Activated CD4-positive, alpha-beta T cell treated with anti-CD3 and anti-CD28 coated beads, Interleukin-2, Interleukin-4, amounts not matched to agents 100 ng/mL and 50 ng/mL, durations not matched to agents 16 hours and 8 hours (primary cell): ENCODE results near the gene TTC31.

ENCODE experiments used
- DNase-seq: peaks from one replicate; pipeline ENCODE4 v3.0.0-alpha.2; 2020; ENCODE audit warnings: low spot score

The TTC31 gene

DNA sequence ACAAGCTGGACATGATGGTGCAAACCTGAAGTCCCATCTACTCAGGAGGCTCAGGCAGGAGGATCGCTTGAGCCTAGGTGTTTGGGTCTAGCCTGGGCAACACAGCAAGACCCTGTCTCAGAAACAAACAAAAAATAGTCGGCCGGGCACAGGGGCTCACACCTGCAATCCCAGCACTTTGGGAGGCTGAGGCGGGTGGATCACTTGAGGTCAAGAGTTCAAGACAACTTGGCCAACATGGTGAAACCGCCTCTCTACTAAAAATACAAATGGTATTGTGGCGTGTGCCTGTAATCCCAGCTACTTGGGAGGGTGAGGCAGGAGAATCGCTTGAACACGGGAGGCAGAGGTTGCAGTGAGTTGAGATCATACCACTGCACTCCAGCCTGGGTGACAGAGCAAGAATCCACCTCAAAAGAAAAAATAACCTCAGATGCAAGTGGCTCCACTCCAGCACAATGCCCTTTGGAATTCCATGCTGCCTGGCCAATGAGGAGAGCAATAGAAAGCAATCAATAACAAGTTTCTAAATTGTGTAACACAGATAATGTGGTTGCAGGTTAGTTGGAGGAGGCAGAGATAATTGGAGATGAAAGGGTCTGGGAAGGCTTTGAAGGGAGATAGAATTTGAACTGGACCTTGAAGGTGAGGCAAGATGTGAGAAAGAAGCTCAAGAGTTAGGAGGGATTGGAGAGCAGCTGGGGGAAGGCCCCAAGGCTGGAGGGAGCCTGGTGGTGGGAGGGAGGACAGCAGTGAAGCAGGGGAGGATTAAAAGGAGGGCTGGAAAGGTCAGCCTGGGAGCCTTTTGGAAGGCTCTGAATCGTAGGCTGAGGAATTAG is 6.0 kb downstream of the TTC31 start:
- DNase-seq: no peak

DNA sequence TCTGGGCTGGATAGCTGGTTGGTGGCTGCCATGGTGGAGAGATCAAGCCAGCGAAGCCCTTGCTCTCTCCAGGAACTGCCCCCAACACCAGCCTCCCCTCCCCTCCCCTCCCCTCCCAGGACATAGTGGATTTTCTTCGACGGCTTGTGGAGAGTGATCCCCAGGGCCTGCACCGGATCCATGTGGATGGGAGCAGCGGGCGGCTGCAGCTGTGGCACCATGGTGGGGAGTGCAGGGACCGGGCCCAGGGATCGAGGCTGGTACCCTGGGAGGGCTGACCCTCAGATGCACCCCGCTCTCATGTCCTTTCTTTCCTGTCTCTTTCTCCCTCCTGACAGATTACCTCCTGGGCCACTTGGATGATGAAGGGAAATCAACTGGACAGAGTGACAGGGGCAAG is 7.0 kb downstream of the TTC31 start:
- no peak for DNase-seq

DNA sequence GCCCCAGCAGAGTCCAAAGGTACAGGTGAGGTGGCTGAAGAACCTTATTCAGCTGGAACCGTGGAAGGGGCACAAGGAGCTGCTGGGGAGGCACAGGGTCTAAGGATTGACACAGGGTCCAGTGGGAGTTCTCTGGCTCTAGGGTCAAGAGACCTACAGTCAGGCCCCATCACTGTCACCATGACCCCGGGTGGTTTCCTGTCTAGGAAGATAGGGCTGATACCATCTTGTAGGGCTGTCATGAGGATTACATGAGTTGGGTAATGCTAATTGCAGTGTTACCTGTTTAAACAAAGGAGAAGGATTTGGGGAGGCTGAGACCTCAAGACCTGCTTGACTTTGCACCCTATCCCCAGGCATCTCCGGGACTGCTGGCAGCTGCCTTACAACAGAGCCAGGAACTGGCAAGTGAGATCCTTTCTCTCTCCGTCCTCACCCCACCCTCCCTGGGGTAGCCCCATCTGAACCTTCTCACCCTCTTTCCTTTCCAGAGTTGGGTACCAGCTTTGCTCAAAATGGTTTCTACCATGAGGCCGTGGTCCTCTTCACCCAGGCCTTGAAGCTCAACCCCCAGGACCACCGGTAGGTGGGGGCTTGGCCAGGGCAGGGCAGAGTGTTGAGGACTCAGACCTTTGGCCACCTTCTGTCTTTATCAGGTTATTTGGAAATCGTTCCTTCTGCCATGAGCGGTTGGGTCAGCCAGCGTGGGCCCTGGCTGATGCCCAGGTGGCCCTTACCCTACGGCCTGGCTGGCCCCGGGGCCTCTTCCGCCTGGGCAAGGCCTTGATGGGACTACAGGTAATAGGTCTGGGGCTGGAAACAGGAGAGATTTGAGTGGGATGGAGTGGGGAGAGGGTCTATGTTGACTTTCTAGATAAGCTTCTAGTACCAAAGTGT is 9.0 kb downstream of the TTC31 start:
- DNase-seq: no peak

DNA sequence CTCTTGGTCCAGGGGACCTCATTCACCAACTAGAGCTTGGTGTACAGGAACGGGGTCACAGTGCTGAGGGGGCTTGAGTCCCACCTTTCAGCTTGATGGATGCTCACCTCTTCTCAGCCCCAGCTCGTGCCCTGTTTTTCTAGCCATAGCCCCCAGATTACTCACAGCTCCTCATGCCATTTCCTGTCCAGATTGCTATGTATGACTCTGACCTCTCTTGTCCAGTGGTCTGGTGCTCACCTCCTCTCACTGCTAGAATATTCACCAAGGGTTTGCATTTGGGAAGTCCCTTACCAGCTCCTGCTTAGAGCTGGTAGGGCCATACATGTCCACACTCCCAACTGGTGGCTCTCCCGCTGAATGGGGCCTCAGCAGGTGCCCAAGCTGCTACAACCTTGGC is 10.7 kb downstream of the TTC31 start:
- DNase-seq: no peak

DNA sequence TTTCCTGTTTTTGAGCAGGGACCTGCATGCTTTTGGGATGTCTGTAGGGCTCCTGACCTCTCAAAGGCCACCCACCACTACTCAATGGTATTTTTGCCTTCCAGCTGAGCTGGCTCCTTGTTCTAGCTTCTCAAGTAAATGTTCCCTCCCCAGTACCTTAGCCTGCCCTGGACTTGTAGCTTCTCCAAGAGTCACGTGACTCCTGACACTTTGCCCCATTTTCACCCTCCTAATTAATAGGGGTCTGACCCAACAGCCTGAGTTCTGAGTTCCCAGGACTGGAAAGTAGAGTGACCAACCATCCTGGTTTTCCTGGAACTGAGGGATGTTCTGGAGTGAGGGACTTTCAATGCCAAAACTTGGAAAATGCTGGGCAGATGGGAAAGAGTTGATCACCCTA is 12.6 kb downstream of the TTC31 start:
- DNase-seq: no peak

DNA sequence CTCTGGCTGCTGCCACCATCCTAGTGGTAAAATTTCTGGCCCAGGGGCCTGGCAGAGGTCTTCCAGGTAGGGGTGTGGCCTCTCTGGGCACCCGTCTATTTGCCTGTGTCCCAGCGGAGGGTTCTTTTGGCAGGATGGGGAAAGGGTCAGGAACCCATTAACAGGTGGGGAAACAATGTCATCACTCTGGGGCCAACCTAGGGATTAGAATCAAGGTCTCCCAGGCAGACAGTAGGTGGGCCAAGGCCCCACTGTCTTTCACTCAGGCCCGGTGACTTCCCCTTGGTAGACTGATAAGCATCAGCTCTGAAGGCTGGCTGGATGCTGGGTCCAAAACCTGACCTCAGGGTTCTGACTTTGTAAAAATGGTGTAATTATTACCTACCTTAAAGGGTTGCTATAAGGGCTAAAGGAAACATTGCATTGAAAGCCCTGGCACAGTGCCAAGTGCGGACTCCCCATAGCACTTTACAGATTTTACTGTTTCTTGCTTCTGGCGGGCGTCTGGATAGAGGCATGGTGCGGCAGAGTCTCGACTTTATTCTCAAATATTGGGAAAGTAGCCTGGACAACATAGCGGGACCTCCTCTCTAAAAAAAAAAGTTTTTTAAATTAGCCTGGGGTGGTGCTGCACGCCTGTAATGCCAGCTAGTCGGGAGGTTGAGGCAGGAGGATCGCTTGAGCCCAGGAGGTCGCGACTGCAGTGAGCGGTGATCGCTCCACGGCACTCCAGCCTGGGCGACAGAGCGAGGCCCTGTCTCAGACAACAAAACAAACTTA is 14.3 kb downstream of the TTC31 start:
- no peak for DNase-seq

DNA sequence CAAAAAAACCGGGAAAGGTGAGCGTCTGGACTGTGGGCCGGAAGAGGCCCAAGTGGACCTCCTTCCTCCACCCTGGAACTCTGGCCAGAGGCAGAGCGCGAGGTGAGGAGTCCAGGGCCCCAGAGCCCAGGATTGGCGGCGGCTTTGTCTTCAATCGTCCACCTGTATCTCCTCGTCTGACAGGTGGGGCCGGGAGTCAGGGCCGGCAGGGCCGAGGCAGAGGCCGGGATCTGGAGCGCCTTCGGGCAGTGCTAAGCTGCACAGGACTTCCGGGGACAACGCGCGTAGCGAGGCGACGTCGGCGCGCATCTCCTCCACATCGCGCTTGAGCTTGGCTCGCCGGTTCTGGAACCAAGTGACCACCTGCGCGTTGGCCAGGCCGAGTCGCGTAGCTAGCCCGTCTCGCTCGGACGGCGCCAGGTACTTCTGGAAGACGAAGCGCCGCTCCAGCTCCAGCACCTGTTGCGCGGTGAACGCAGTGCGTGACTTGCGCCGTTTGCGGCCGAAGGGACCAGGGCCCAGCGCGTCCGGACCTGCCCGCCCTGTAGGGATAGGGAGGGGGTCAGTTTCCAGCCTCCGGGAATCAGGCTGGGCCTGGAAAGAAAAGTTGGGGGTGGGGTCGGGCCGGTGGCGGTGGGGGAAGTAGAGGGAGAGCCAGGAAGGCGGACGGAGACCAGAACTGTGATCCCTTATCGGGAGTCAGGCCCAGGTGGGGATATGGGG is 15.1 kb downstream of the TTC31 start:
- no peak for DNase-seq

DNA sequence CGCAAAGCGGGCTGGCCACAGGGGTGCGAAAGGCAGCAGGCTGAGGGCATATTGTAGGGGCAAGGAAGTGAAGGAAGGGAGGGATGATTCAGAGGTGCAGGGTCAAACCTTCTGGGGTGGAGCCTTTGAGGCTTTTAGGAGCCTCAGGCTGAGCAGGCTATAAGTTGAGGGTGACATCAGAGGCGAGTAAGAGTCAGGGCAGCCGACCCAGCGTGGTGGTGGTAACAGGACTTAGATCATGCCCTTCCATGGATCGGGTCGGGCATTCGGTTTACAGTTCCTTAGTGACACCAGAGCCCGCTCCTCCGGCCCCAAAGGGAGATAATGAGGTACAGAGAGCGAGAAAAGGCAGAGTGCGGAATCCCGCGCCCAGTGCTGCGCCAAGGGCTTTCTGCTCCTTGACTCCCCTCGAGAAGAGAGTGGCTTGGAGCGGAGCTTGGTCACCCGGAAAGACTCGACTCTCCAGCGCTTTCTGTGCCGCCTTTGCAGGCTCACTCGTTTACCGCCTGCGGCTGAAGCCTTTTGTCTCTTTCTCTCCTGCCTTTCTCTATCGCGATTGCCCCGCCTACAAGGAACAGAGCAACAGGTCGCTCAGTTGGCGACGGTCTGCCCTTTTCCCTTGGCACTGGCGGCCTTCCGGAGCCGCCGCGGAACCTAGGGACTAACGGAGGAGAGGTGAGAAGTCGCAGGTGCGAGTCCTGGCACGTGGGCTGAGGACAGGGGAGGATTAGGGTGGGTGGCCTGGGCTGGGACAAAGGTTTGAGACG is 15.8 kb downstream of the TTC31 start:
- DNase-seq: peak; percentile 59

DNA sequence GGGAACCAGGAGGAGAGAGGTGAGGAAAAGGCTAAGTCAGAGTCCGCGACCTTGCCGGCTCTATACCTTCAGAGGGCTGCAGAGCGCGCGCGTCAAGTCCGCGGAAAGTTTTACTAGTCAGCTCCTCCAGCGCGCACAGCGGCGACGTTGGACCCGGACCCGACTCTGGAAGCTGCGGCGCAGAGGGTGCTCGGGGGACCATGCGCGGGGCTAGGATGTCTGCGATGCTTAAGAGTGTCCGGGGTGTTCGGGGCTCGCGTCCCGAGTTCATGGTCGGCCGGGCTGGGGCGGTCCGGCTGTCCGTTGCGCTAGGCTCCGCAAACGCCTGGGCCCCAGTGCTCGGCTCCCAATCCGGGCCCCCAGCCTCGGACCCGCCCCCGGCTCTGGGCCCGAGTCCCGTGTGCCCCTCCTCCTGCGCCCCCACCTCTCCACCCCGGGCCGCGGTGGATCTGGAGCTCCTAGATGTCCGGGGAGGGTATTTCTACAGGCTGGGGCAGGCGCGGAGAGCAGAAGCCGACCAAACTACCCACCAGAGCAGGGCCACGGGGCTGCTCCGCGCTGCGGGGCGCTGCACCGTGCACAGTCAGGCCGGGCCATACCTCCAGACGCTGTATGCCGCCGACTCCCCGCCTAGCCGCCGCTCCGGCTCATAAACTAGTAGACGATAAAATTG is 16.5 kb downstream of the TTC31 start, which contains the start of gene LBX2:
Gene LBX2 (minus strand): TSS at position 337 of the 673 bp plus-strand sequence. CDS start 66 bp downstream, at position 271.
- no peak for DNase-seq

DNA sequence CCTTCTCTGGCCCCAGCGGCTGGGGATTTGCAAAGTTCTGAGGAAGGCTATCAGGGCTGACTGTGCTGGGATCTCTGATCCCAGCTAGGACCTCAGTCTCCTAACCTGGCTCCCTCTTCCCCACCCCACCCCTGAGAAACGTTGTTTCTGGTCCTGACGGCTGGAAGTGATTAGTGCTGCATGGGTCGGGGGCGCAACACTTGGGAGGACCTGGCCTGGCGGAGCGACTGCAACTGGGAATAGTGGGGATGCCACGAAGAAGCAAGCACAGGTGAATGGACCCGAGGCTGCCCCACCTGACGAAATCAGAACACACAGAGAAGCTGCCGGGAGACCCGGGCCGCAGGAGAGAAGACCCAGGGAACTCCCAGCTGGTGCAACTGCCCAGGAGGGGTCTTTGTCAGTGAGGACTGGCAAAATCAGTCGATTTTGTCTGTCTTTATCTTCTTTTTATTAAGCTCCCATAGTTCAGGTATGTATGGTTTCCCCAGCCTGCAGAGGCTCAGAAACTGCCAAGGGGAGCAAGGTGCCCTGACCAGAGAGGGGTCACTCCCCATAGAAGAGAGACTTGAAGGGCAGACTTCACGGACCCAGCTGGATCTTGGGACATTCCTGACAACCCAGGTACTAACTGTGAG is 17.2 kb downstream of the TTC31 start:
- DNase-seq: no peak

DNA sequence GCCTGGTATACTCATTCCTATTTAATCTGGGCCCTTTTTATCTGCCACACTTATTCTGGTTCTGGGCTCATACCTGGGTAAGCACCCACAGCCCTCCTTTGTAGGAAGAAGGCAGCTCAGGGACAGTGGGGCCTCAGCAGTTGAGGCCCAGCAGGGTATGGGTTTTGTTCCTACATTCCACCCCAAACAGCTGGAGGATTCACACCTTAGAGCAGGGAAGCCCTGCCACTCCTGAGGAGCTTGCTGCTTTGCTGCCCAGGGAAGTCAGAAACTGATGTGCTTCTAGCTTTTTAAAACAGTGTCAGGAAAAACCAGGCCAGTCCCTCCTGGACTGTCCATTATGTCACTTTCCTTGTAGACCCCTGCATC is 17.7 kb downstream of the TTC31 start:
- no peak for DNase-seq

DNA sequence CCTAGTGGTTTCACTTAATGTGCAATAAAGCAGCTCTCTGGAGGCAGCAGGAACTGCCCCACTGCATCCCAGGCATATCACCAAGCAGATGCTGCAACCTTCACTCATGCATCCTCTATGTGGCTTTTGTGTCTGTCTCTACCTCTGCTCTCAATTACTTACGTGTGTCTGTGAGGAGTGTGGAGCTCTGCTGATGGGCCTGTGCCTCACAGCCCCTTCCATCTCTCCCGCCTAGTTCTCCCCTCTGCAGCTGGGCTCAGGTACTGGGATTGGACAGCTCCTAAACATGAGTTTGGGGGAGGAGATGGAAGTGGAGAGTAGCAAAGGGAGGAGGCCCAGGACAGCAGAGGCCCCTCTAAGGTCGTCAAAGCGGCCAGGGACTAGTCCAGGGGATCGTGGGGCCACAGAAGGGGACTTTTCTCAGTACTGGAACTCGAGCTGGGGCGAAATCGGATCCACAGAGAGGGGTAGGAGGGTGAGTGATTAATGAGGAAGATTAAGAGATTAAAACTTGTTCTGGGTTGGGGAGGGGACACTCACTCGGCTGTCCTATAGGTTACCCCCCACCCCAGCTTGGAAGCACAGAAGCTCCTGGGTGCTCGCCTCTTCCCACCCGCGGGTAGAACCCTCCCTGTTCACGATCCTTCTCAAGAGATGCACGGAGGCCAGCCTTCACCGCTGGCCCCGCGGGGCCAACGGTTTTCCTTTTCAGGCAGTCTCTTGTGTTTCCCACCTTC is 18.6 kb downstream of the TTC31 start:
- DNase-seq: no peak

DNA sequence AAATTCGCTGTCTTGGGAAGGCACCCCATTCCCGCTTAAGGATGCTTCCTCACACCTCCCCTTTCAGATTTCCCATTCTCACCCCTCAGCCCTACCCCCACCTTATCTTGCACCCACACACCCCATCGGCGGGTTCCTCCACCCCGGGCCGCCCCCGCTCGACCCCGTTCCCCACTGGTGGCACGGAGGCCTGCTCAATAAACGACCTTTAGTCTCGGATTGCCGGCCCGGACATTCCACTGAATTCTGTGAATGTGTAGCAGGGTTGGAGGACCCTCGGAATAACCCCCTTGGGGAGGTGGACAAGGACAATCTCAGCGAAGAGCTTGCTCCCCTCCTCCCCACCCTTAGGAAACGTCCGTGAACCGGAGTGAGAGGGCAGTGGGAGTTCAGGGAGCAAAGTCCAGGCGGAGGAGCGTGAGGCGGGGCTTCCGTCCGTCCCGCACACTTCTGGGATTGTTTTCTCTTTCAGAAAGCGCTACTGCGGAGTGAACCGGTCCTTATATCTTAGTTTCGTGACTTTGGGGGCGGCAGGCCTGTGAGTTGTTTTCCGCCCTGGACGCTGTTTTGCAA is 19.4 kb downstream of the TTC31 start:
- no peak for DNase-seq

DNA sequence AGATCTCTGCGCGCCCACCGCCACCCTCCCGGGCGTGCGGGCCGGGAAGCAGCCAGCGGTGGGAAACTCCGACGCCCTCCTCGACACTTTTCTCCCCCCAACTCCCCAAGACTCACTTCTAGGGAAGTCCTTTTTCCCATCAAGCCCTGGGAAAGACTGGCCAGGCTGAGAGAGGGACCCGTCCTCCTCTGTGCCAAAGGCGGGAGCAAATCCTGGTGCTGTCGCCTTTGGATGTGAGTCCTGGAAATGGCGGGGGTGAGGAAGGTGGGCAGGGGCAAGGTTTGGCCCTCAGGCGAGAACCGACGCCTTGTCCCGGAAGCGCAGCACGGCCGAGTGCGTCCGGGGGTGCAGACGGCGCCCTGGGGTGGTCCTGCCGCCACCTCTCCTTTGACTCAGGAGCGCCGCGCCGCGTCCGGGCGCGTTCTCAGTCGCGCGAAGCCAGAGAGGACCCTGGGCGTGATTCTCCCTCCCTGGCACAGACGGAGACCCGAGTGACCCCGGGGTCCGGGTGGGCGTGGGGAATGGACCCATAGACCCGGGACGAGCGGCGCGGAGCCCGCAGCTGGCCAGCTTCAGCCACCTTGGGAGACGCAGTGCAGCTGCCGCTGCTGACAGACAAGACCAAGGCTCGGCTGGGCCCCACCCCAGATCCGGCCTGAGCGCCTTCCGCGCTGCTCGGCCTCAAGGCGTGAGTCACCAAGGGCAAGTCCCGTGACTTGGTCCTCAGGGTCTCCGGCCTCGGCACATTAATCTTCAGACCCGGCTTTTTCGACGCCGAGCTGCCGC is 20.0 kb downstream of the TTC31 start:
- peak; percentile 74 for DNase-seq

DNA sequence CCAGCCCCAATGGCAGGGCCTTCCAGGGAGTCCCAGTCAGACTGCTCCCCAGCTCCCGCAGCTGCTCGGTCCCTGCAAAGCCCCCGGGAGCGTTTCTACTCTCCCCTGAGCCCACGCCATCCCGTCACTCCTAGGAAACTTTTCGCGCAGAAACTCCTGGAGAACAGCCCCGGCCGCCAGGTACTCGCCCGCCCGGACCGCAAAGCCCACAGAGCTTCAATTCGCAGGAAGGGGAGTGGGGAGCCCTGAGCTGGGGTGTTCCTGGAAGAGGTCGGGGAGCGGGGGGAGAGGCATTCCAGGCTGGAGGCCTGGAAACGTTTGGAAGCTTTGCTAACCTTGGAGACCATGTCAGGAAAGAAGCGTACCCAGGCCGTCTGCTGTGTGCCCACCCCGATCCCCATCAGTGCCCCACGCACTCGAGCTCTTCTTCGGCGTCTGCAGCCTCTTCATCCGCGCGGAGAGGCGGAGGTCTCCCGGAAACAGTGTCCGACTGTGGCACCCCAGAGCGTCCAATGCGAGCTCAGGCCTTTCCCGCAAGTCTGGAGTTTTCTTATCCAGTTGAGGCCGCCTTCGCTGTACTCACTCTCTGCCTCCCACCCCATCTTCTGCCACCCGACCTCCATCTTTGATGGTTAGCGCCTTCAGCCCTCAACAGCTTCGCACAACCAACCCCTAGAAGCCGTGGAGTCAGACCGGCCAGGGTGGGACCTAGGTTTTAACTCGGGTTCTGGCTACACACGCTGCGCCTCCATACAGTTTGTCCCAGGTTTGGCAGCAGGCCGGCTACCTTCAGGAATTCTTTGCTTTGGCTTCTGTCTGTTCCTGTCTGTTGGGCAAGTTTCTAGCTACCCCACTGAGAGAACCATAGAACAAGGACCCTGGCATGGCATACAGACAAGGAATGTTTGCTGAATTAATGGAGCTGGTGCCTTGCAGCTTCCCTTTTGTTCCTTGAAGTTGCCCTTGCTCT is 20.9 kb downstream of the TTC31 start:
- DNase-seq: no peak

DNA sequence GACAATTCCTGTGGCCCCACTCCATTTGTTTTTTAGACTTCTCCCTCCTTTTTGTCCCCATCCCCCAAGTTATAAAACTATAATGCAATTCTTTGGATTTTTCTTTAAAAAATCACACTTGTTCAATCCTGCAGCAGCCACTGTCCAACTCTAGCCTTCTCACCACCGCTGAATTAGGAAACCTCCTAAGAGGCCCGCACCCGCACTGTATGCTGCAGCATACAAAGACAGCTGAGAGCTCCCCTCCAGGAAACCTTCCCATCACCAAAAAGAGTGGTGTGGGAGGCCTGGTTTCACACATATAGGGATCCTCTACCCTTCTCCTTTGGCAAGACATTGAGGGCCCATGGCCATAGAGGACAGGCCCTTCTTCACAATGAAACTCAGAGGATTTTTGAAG is 21.7 kb downstream of the TTC31 start:
- DNase-seq: no peak
